OCI-LY1 (cell line): Measurements from ENCODE around the gene EEFSEC.

Experiments
- EZH2 ChIP-seq: fragments of 200-600 bp; sonication (generic), shearing (Covaris generic); IDR thresholded peaks from 2 replicates; pipeline ENCODE4 v1.8.0; 2017; ENCODE audit warnings: borderline replicate concordance, mixed run types, mild to moderate bottlenecking, antibody characterized with exemption, low read length, moderate library complexity, mixed read lengths
- TF ChIP-seq, protein P1 (sequence below): fragments of 200-600 bp; sonication (generic), shearing (Covaris generic); IDR thresholded peaks from 2 replicates; pipeline ENCODE4 v1.5.1; 2017; ENCODE audit warnings: mild to moderate bottlenecking, antibody characterized with exemption, low read length, moderate library complexity, mixed read lengths

- TF ChIP-seq, protein P1, sequence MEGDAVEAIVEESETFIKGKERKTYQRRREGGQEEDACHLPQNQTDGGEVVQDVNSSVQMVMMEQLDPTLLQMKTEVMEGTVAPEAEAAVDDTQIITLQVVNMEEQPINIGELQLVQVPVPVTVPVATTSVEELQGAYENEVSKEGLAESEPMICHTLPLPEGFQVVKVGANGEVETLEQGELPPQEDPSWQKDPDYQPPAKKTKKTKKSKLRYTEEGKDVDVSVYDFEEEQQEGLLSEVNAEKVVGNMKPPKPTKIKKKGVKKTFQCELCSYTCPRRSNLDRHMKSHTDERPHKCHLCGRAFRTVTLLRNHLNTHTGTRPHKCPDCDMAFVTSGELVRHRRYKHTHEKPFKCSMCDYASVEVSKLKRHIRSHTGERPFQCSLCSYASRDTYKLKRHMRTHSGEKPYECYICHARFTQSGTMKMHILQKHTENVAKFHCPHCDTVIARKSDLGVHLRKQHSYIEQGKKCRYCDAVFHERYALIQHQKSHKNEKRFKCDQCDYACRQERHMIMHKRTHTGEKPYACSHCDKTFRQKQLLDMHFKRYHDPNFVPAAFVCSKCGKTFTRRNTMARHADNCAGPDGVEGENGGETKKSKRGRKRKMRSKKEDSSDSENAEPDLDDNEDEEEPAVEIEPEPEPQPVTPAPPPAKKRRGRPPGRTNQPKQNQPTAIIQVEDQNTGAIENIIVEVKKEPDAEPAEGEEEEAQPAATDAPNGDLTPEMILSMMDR: no peak
- no peak for TF ChIP-seq EZH2
Measured at GRCh38 chr3:128434524-128434923, 281.2 kb downstream of the EEFSEC start.
